ENCODE results near the gene KCP.

GRCh38 chr7:128941323-128941890, 30.9 kb upstream of the KCP start:
- TF ChIP-seq HDGF (IDR thresholded peaks at IDR 0.05; ENCODE audit: borderline replicate concordance) (no peak), FOXM1 (IDR thresholded peaks at IDR 0.05; ENCODE audit: borderline replicate concordance) (no peak), PKNOX1 (IDR thresholded peaks at IDR 0.05) (no peak), SP1 (IDR thresholded peaks at IDR 0.05) (no peak), BHLHE40 (IDR thresholded peaks at IDR 0.05; ENCODE audit: borderline replicate concordance) (no peak), FOXA1 (IDR thresholded peaks at IDR 0.05) (no peak)
